Liver (tissue), 3 donors: ENCODE results near the gene VSNL1.
A peak's percentile ranks its signal among the peaks of the same experiment; 100 is the strongest.

Experiments
- CTCF ChIP-seq: fragments of 150-350 bp; IDR thresholded peaks from 2 replicates; pipeline ENCODE4 v1.5.1; 2017; ENCODE audit warnings: improper control_type of control experiment, low read depth, low read length; ENCODE audit not compliant: missing input control
- FOXA1 ChIP-seq: IDR thresholded peaks from 2 replicates; pipeline ENCODE4 v1.6.1; 2016; ENCODE audit warnings: antibody characterized with exemption
- RAD21 ChIP-seq, 2 donors: IDR thresholded peaks; 2 replicates each; pipeline ENCODE4 v1.6.1; 2016; ENCODE audit warnings: antibody characterized with exemption in 2 of 2, mild to moderate bottlenecking in 2 of 2
- REST ChIP-seq: IDR thresholded peaks from 2 replicates; pipeline ENCODE4 v1.6.1; 2016; ENCODE audit warnings: antibody characterized with exemption, mild to moderate bottlenecking
- TAF1 ChIP-seq: conservative IDR thresholded peaks from 2 replicates; pipeline ENCODE4 v1.6.1; 2016; ENCODE audit warnings: antibody characterized with exemption, mild to moderate bottlenecking
- ZBTB33 ChIP-seq: IDR thresholded peaks from 2 replicates; pipeline ENCODE4 v1.6.1; 2016; ENCODE audit warnings: antibody characterized with exemption
- donor health status: healthy.
- donor health status: healthy.

GRCh38 chr2:17538844-17539554, 1.5 kb upstream of the VSNL1 start:
- TF ChIP-seq TAF1 (no peak), CTCF (no peak), FOXA1 (peak; percentile 20), ZBTB33 (no peak), RAD21 (IDR thresholded peaks at IDR 0.05) (no peak), REST (peak; percentile 39)
